A549 (cell line): Measurements from ENCODE around the gene FAT1. TPM values are rescaled to one million over a fixed set of nuclear protein-coding genes. Genes with fewer than 3 reads are reported as not detected.

Source experiments
- ATAC-seq, 2 experiments: fragments of 200-7000 bp in 1 of 2; fragments of >200 bp in 1 of 2; cut with Nextera tagmentation in 1 of 2; cut with Tn5 transposase in 1 of 2; 3 replicates each; pipeline versions ENCODE4 v1.8.0 to v1.9.1; 2018 to 2020; ENCODE audit warnings: mild to moderate bottlenecking in 1 of 2, moderate library complexity in 1 of 2
- CTCF ChIA-PET: fragments of 300-600 bp; sonication (Branson Sonifier 250); formaldehyde crosslinking; extraction: SDS; loops from one replicate; lab custom pipeline; 2021; ENCODE audit warnings: antibody characterized with exemption, inconsistent platforms; lab: Yijun Ruan, JAX
- POLR2A ChIA-PET: fragments of 350-600 bp; formaldehyde crosslinking; extraction: SDS; loops from one replicate; lab custom pipeline; 2021; ENCODE audit warnings: antibody characterized with exemption, inconsistent platforms; lab: Yijun Ruan, JAX
- DNase-seq, 2 experiments: peaks; one replicate each; pipeline versions ENCODE4 v3.0.0 to v3.0.0-alpha.2; 2011 to 2016; ENCODE audit warnings: low read depth in 1 of 2, low spot score in 1 of 2
- FAIRE-seq: peaks from 2 replicates; lab custom pipeline; 2011; peaks lifted over from hg19 to GRCh38; lab: Jason Lieb, UNC
- H3K27ac ChIP-seq, 2 experiments: fragments of >200 bp; sonication (Bioruptor Twin); formaldehyde crosslinking; 3 replicates each; pipeline ENCODE4 v1.5.1; 2016 to 2017
- H3K4me1 ChIP-seq: fragments of >200 bp; sonication (Bioruptor Twin); formaldehyde crosslinking; 3 replicates; pipeline ENCODE4 v1.6.1; 2016
- H3K4me2 ChIP-seq: fragments of >200 bp; sonication (Bioruptor Twin); formaldehyde crosslinking; 3 replicates; pipeline ENCODE4 v1.6.1; 2016
- H3K4me3 ChIP-seq: fragments of >200 bp; sonication (Bioruptor Twin); formaldehyde crosslinking; 3 replicates; pipeline ENCODE4 v1.5.1; 2016
- H3K9me3 ChIP-seq: fragments of >200 bp; sonication (Bioruptor Twin); formaldehyde crosslinking; 3 replicates; pipeline ENCODE4 v1.6.1; 2016
- BCL3 ChIP-seq: fragments of >200 bp; sonication (Bioruptor Twin); formaldehyde crosslinking; IDR thresholded peaks from 3 replicates; pipeline ENCODE4 v1.6.1; 2016
- BHLHE40 ChIP-seq: IDR thresholded peaks from 2 replicates; pipeline ENCODE4 v1.6.1; 2012; ENCODE audit warnings: low read depth, low read length, inconsistent platforms
- CBX2 ChIP-seq: fragments of 200-600 bp; sonication (generic); IDR thresholded peaks from 2 replicates; pipeline ENCODE4 v1.6.1; 2016; ENCODE audit warnings: low read depth, mild to moderate bottlenecking, borderline replicate concordance
- CBX8 ChIP-seq: fragments of 200-600 bp; sonication (generic); IDR thresholded peaks from 2 replicates; pipeline ENCODE4 v1.6.1; 2016
- CHD2 ChIP-seq: fragments of 150-350 bp; IDR thresholded peaks from 2 replicates; pipeline ENCODE4 v1.6.1; 2014; ENCODE audit warnings: low read length; ENCODE audit not compliant: partially characterized antibody
- CHD4 ChIP-seq: fragments of 200-600 bp; sonication (generic); IDR thresholded peaks from 2 replicates; pipeline ENCODE4 v1.6.1; 2016; ENCODE audit warnings: antibody characterized with exemption, mild to moderate bottlenecking, borderline replicate concordance
- CTCF ChIP-seq: fragments of >200 bp; sonication (Bioruptor Twin); formaldehyde crosslinking; IDR thresholded peaks from 3 replicates; pipeline ENCODE4 v1.5.1; 2016
- EHMT2 ChIP-seq: fragments of 200-600 bp; sonication (generic); IDR thresholded peaks from 2 replicates; pipeline ENCODE4 v1.6.1; 2016; ENCODE audit warnings: antibody characterized with exemption, low read depth, mild to moderate bottlenecking, moderate library complexity
- ESRRA ChIP-seq: fragments of 150-350 bp; IDR thresholded peaks from 2 replicates; pipeline ENCODE4 v1.6.1; 2014; ENCODE audit warnings: mild to moderate bottlenecking, low read length, borderline replicate concordance
- FOSB ChIP-seq: fragments of 250-450 bp; sonication (Bioruptor Pico); IDR thresholded peaks from 2 replicates; pipeline ENCODE4 v1.5.0; 2020; ENCODE audit warnings: mild to moderate bottlenecking, moderate library complexity
- GATA3 ChIP-seq: IDR thresholded peaks from 2 replicates; pipeline ENCODE4 v1.6.1; 2012; ENCODE audit warnings: borderline replicate concordance
- HDAC2 ChIP-seq: fragments of 200-600 bp; sonication (generic); IDR thresholded peaks from 2 replicates; pipeline ENCODE4 v1.6.1; 2016
- HOXB5 ChIP-seq: fragments of 250-450 bp; sonication (Bioruptor Pico); IDR thresholded peaks from 2 replicates; pipeline ENCODE4 v1.5.0; 2020; ENCODE audit warnings: mild to moderate bottlenecking, moderate library complexity
- JUNB ChIP-seq: fragments of >200 bp; sonication (Bioruptor Twin); formaldehyde crosslinking; IDR thresholded peaks from 2 replicates; pipeline ENCODE4 v1.6.1; 2016
- KDM1A ChIP-seq: fragments of 200-600 bp; sonication (generic); IDR thresholded peaks from 2 replicates; pipeline ENCODE4 v1.6.1; 2016; ENCODE audit warnings: low read depth, mild to moderate bottlenecking
- MAX ChIP-seq: IDR thresholded peaks from 2 replicates; pipeline ENCODE4 v1.6.1; 2012
- PBX3 ChIP-seq: IDR thresholded peaks from 2 replicates; pipeline ENCODE4 v1.6.1; 2012
- POLR2AphosphoS2 ChIP-seq: conservative IDR thresholded peaks from 2 replicates; pipeline ENCODE4 v1.6.1; 2012; ENCODE audit warnings: low read length, improper control_type of control experiment, inconsistent platforms
- RFX5 ChIP-seq: fragments of 450-650 bp; IDR thresholded peaks from 2 replicates; pipeline ENCODE4 v1.7.1; 2014; ENCODE audit warnings: antibody characterized with exemption, mild to moderate bottlenecking, moderate library complexity
- USF2 ChIP-seq: fragments of 450-650 bp; IDR thresholded peaks from 2 replicates; pipeline ENCODE4 v1.6.1; 2014; ENCODE audit warnings: antibody characterized with exemption
- ZC3H11A ChIP-seq: fragments of 450-650 bp; IDR thresholded peaks from 2 replicates; pipeline ENCODE4 v1.6.1; 2014; ENCODE audit warnings: antibody characterized with exemption, mild to moderate bottlenecking
- ZFP36 ChIP-seq: fragments of 450-650 bp; IDR thresholded peaks from 2 replicates; pipeline ENCODE4 v1.6.1; 2014; ENCODE audit warnings: borderline replicate concordance; ENCODE audit not compliant: partially characterized antibody
- ZSCAN20 ChIP-seq: fragments of 250-450 bp; sonication (Bioruptor Pico); IDR thresholded peaks from 2 replicates; pipeline ENCODE4 v1.8.0; 2022; ENCODE audit warnings: mild to moderate bottlenecking, moderate library complexity
- WGBS: methylation state at CpG from one replicate; pipeline ENCODE4 v1.1.6; 2017; ENCODE audit errors: missing lambda C conversion rate; 5-methylcytosine and 5-hydroxymethylcytosine counted together
- polyA plus RNA-seq, 4 experiments: library from polyadenylated mRNA; depleted of rRNA in 3 of 4; stranded (reverse); fragments of >200 nt; fragmentation: RNase III in 1 of 4; extraction: RNeasy Plus Mini Kit Qiagen cat#74134 plus additional on column Dnase treatment in 1 of 4; gene quantifications; 2 replicates in 3 of 4; 3 replicates in 1 of 4; pipeline ENCODE4 v1.2.3, GENCODE V29; 2011 to 2017

Gene FAT1
- polyA plus RNA-seq, 2 of the 4 experiments (the other 2 are of a cell fraction): 62.2 to 177 TPM

GRCh38 chr4:186733778-186734177 is 10.1 kb upstream of the FAT1 start:
- Histone ChIP-seq H3K4me2 (no peak overlapping the region), H3K9me3 (no peaks in the 10 kb centered on the region), H3K4me1 (peaks cover 35% of the 10 kb centered on the region), H3K27ac (peak overlapping the region; percentile 34 to 64; a peak in 4 of 6 replicates), H3K4me3 (no peak overlapping the region)
- FAIRE-seq: no peak
- DNase-seq: no peak
- TF ChIP-seq ESRRA: no peak
- TF ChIP-seq BHLHE40: no peak
- no peak for TF ChIP-seq CTCF
- TF ChIP-seq ZSCAN20: no peak
- TF ChIP-seq CHD4: no peak
- no peak for TF ChIP-seq CBX8
- 65% methylated on average over 4 of the region's 4 CpGs for WGBS
- POLR2A ChIA-PET: no interaction called here
- CTCF ChIA-PET: interaction anchor here (0.6 to 1.2 kb wide), 2 partner anchors 74 to 111 kb away, joined by 3 read pairs; no protein-coding TSS in a partner anchor
- ATAC-seq: no peak

- POLR2A ChIA-PET: no interaction called here
Observed at GRCh38 chr4:186730621-186731020, 7.0 kb upstream of the FAT1 start.

More at GRCh38 chr4:186730621-186731020, 7.0 kb upstream of the FAT1 start:
- no peak overlapping the region for H3K4me3 ChIP-seq
- no peak for DNase-seq
- peak overlapping the region; percentile 40 to 100; a peak in 3 of 6 replicates for H3K27ac ChIP-seq
- CTCF ChIA-PET: no interaction called here
- H3K4me2 ChIP-seq: no peak overlapping the region
- peaks cover 38% of the 10 kb centered on the region for H3K4me1 ChIP-seq
- no peak for TF ChIP-seq MAX
- TF ChIP-seq BCL3: no peak
- TF ChIP-seq JUNB: no peak
- TF ChIP-seq PBX3: no peak
- no peak for TF ChIP-seq ZFP36
- no peak for TF ChIP-seq CBX2
- no peak for TF ChIP-seq CHD2
- no peak for TF ChIP-seq ZSCAN20
- no peak for TF ChIP-seq RFX5
- no peak for TF ChIP-seq ZC3H11A
- no peak for TF ChIP-seq GATA3
- TF ChIP-seq CBX8: no peak
- TF ChIP-seq FOSB: no peak
- no peak for TF ChIP-seq KDM1A
- TF ChIP-seq HDAC2: no peak
- no peak for TF ChIP-seq USF2
- TF ChIP-seq EHMT2: no peak
- no peak for TF ChIP-seq POLR2AphosphoS2
- TF ChIP-seq HOXB5 (CRISPR knock-in tag): no peak
- no peak for ATAC-seq
- 91% methylated on average over 5 of the region's 5 CpGs for WGBS
- no peaks in the 10 kb centered on the region for H3K9me3 ChIP-seq
- no peak for FAIRE-seq
